ENCODE results near the gene FAM78B. TPM values are rescaled to one million over a fixed set of nuclear protein-coding genes. Genes with fewer than 3 reads are reported as not detected.

The FAM78B gene
- total and polyA plus RNA-seq, 10 of the 15 experiments (the other 5 are each of a cell fraction or from before 2014, with no cell fraction given), result 0.10 to 4.9 (median 1.6) TPM

DNA sequence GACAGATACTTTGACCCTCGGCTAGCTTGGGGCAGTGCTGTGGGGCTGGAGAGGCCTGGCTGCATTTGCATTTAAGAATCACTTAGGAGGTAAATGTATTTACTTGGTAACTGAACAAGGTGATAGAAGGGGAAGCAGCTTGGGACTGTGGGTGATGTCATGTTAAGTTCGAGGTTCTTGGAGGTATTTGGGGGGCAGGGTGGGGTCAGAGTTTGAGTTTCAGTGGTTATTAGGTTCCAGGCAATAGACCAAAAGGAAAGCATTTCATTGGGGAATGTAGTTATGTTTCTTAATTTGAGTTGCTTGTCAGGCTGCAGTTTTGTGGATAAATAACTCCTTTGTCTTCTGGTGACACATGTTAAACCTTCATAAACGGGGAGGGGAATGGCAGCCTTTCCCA lies 2.4 kb upstream of the FAM78B start (continued):
- TF ChIP-seq, protein P1, sequence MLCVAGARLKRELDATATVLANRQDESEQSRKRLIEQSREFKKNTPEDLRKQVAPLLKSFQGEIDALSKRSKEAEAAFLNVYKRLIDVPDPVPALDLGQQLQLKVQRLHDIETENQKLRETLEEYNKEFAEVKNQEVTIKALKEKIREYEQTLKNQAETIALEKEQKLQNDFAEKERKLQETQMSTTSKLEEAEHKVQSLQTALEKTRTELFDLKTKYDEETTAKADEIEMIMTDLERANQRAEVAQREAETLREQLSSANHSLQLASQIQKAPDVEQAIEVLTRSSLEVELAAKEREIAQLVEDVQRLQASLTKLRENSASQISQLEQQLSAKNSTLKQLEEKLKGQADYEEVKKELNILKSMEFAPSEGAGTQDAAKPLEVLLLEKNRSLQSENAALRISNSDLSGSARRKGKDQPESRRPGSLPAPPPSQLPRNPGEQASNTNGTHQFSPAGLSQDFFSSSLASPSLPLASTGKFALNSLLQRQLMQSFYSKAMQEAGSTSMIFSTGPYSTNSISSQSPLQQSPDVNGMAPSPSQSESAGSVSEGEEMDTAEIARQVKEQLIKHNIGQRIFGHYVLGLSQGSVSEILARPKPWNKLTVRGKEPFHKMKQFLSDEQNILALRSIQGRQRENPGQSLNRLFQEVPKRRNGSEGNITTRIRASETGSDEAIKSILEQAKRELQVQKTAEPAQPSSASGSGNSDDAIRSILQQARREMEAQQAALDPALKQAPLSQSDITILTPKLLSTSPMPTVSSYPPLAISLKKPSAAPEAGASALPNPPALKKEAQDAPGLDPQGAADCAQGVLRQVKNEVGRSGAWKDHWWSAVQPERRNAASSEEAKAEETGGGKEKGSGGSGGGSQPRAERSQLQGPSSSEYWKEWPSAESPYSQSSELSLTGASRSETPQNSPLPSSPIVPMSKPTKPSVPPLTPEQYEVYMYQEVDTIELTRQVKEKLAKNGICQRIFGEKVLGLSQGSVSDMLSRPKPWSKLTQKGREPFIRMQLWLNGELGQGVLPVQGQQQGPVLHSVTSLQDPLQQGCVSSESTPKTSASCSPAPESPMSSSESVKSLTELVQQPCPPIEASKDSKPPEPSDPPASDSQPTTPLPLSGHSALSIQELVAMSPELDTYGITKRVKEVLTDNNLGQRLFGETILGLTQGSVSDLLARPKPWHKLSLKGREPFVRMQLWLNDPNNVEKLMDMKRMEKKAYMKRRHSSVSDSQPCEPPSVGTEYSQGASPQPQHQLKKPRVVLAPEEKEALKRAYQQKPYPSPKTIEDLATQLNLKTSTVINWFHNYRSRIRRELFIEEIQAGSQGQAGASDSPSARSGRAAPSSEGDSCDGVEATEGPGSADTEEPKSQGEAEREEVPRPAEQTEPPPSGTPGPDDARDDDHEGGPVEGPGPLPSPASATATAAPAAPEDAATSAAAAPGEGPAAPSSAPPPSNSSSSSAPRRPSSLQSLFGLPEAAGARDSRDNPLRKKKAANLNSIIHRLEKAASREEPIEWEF (IDR thresholded peaks at IDR 0.05; ENCODE audit: insufficient replicate concordance, low read depth, low read length), result no peak
- TF ChIP-seq NBN (IDR thresholded peaks at IDR 0.05) (peak; percentile 30; the same call in 1 of the 2 replicates), POLR2AphosphoS5 (IDR thresholded peaks at IDR 0.05; ENCODE audit: low read length) (no peak)

DNA sequence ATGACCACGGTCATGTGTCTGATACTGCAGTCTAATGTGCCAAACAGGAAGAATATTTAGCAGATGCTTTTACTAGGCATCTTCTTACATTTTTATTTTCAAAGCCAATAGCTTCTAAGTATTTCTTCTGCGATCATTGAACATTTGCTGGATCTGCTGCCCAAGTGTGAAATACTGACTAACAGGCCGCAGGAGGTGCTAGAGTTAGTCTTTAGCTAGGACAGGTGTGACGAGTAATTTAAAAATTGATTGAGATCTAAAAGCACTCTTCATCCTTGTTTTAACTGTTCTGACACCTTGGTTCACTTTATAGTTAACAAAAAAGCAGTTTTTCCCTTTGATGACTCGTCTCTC lies 748 bp upstream of the FAM78B start:
- 33% methylated on average over 5 of the region's 5 CpGs for WGBS (ENCODE audit: insufficient coverage, insufficient replicate concordance, low lambda C conversion rate, missing lambda C conversion rate)
- Histone ChIP-seq H3K4me1 (ENCODE audit: control insufficient read depth, insufficient read depth, low read length) (peaks cover 42% of the 10 kb centered on the region), H3K27ac (ENCODE audit: control insufficient read depth, insufficient read depth) (no peak overlapping the region), H3K4me2 (ENCODE audit: control insufficient read depth, insufficient read depth) (peak overlapping the region; percentile 95), H4K20me1 (ENCODE audit: control insufficient read depth, insufficient read depth) (no peaks in the 10 kb centered on the region), H3K9me3 (replicated peaks; ENCODE audit: control insufficient read depth, insufficient read depth, low read length) (no peaks in the 10 kb centered on the region; the same call in 2 of the 3 replicates), H2AFZ (ENCODE audit: control insufficient read depth, low read depth, low read length) (peak overlapping the region; percentile 66), H3K79me2 (ENCODE audit: control insufficient read depth, insufficient read depth, low read length) (no peaks in the 10 kb centered on the region), H3K4me3 (peak overlapping the region; percentile 61), H3K9ac (ENCODE audit: control insufficient read depth, insufficient read depth, low read length) (no peak overlapping the region), H3K36me3 (ENCODE audit: control insufficient read depth in 2 of 2, insufficient read depth in 2 of 2, low read length in 1 of 2) (no peaks in the 10 kb centered on the region), H3K27me3 (replicated peaks in 1 of 2; ENCODE audit: control insufficient read depth in 2 of 2, insufficient read depth in 2 of 2, low read length in 1 of 2) (no peaks in the 10 kb centered on the region; a peak in 1 of 4 replicates)
- FAIRE-seq, result no peak
- no peak for DNase-seq (ENCODE audit: low read depth, low spot score)
- intact Hi-C loops (cut with micrococcal nuclease; ENCODE audit: unreplicated experiment), result loop anchor here (5.0 to 10.0 kb wide), 4 partner anchors 80 to 573 kb away; no protein-coding TSS in a partner anchor
- no TSS peak for BruUV-seq (replicated peaks)
- SMC1A ChIA-PET (ENCODE audit: uncharacterized antibody, unreplicated experiment), result interaction anchor here (0.7 to 1.7 kb wide), 10 partner anchors 15 to 531 kb away, joined by 3 to 6 read pairs (median 3); no protein-coding TSS in a partner anchor
- POLR2A ChIA-PET, result no interaction called here
- ATAC-seq, result peak; percentile 5; the same call in 1 of the 3 replicates
- CTCF ChIA-PET, result interaction anchor here (0.8 to 1.9 kb wide), 10 partner anchors 9 to 316 kb away, joined by 3 to 15 read pairs (median 3); no protein-coding TSS in a partner anchor
- in situ Hi-C loops (cut with MboI), result no loop called here
- RAD21 ChIA-PET (ENCODE audit: unreplicated experiment), result interaction anchor here (0.7 to 1.8 kb wide), 8 partner anchors 15 to 311 kb away, joined by 3 to 5 read pairs (median 3); no protein-coding TSS in a partner anchor
- TF ChIP-seq, protein P2, sequence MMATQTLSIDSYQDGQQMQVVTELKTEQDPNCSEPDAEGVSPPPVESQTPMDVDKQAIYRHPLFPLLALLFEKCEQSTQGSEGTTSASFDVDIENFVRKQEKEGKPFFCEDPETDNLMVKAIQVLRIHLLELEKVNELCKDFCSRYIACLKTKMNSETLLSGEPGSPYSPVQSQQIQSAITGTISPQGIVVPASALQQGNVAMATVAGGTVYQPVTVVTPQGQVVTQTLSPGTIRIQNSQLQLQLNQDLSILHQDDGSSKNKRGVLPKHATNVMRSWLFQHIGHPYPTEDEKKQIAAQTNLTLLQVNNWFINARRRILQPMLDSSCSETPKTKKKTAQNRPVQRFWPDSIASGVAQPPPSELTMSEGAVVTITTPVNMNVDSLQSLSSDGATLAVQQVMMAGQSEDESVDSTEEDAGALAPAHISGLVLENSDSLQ (IDR thresholded peaks at IDR 0.05), result no peak
- TF ChIP-seq MXI1 (IDR thresholded peaks at IDR 0.05; ENCODE audit: low read depth, low read length), result 0 out of 2 replicates have a peak, but pooled peaks have one; percentile 26
- TF ChIP-seq, protein P3, sequence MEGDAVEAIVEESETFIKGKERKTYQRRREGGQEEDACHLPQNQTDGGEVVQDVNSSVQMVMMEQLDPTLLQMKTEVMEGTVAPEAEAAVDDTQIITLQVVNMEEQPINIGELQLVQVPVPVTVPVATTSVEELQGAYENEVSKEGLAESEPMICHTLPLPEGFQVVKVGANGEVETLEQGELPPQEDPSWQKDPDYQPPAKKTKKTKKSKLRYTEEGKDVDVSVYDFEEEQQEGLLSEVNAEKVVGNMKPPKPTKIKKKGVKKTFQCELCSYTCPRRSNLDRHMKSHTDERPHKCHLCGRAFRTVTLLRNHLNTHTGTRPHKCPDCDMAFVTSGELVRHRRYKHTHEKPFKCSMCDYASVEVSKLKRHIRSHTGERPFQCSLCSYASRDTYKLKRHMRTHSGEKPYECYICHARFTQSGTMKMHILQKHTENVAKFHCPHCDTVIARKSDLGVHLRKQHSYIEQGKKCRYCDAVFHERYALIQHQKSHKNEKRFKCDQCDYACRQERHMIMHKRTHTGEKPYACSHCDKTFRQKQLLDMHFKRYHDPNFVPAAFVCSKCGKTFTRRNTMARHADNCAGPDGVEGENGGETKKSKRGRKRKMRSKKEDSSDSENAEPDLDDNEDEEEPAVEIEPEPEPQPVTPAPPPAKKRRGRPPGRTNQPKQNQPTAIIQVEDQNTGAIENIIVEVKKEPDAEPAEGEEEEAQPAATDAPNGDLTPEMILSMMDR (IDR thresholded peaks at IDR 0.05 in 2 of 3, conservative IDR thresholded peaks at IDR 0.05 in 1 of 3; ENCODE audit: control insufficient read depth in 2 of 3, extremely low read depth in 1 of 3, insufficient read depth in 1 of 3, low read depth in 3 of 3, low read length in 3 of 3), result peak; percentile 19 to 43 (median 19); a peak in 4 of 6 replicates
- TF ChIP-seq STAT3 (IDR thresholded peaks at IDR 0.05; ENCODE audit: low read depth, low read length), result no peak
- TF ChIP-seq RAD21 (IDR thresholded peaks at IDR 0.05; ENCODE audit: insufficient read depth, low read depth, low read length), result peak; percentile 54
- no peak for TF ChIP-seq CREB1 (IDR thresholded peaks at IDR 0.05; ENCODE audit: low read depth)
- TF ChIP-seq NFXL1 (IDR thresholded peaks at IDR 0.05; ENCODE audit: borderline replicate concordance), result no peak

All from GM12878 (cell line).